ENCODE results near the gene KIF19.

DNA sequence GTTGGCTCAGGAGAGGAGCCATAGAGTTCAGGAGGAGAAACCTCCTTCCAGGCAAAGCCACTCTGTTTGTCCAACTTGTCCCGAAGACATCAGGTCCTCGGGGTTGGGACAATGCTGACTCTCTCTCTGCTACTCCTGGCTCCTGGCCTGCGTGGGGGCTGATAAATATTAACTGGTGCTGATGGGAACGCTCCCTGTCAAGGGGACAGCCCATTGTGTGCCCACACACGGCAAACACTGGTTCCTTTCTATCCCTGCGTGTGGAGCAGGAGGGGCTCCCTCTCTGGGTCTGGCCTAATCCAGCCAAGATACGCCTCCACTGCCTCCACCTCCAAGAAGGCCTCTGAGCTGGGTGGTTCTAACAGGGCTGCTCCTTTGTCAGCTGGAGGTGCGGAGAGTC, 4.4 kb downstream of the KIF19 start:
- TF ChIP-seq POLR2AphosphoS5 (IDR thresholded peaks at IDR 0.05), result no peak
- TF ChIP-seq CTCF (IDR thresholded peaks at IDR 0.05), result no peak
- no peak for TF ChIP-seq EP300 (IDR thresholded peaks at IDR 0.05; ENCODE audit: low read depth)
